ENCODE results near the gene CEP120.

CEP120 gene

GRCh38 chr5:123382252-123382651 is 41.0 kb downstream of the CEP120 start:
- Histone ChIP-seq H2BK120ac (ENCODE audit: low read depth, low read length) (no peak overlapping the region), H3K27me3 (ENCODE audit: control insufficient read depth in 3 of 3, insufficient read depth in 3 of 3, low read depth in 1 of 3, low read length in 3 of 3) (no peaks in the 10 kb centered on the region), H4K91ac (ENCODE audit: low read depth, low read length, poor library complexity) (no peak overlapping the region), H2BK12ac (ENCODE audit: low read length) (no peak overlapping the region), H4K8ac (ENCODE audit: low read depth, low read length) (no peak overlapping the region), H3K4ac (ENCODE audit: low read length) (no peak overlapping the region), H2AFZ (ENCODE audit: low read length) (no peak overlapping the region), H3K9me3 (replicated peaks in 1 of 2; ENCODE audit: control insufficient read depth in 2 of 2, insufficient read depth in 1 of 2, low read depth in 1 of 2, low read length in 2 of 2) (no peaks in the 10 kb centered on the region), H2BK5ac (ENCODE audit: low read length) (no peak overlapping the region), H3K4me1 (ENCODE audit: control insufficient read depth in 2 of 2, insufficient read depth in 1 of 2, low read depth in 1 of 2, low read length in 2 of 2) (no peaks in the 10 kb centered on the region), H3K27ac (replicated peaks; ENCODE audit: low read length) (no peak overlapping the region), H3K79me1 (ENCODE audit: low read depth, low read length) (no peaks in the 10 kb centered on the region), H2BK15ac (ENCODE audit: low read length) (no peak overlapping the region), H3K9ac (ENCODE audit: low read depth, low read length, poor library complexity) (no peak overlapping the region), H3K23ac (ENCODE audit: low read depth, low read length, poor library complexity) (no peak overlapping the region), H3K18ac (ENCODE audit: low read length) (no peak overlapping the region), H3K4me3 (ENCODE audit: low read length in 2 of 2) (no peak overlapping the region), H3K4me2 (ENCODE audit: insufficient read depth, low read length, poor library complexity, severe bottlenecking) (no peak overlapping the region), H3K36me3 (replicated peaks in 1 of 2; ENCODE audit: control insufficient read depth in 2 of 2, insufficient read depth in 2 of 2, low read length in 2 of 2) (peaks cover 5 to 100% of the 10 kb centered on the region in 2 donors), H3K14ac (ENCODE audit: low read length) (no peak overlapping the region), H2AK5ac (ENCODE audit: low read depth, low read length) (no peak overlapping the region)
- no peak for DNase-seq (ENCODE audit: low spot score)
- no CpG with 5 or more reads among the region's 1 CpG for WGBS, 2 donors (ENCODE audit: extremely low coverage in 2 of 2, insufficient read length in 2 of 2, insufficient replicate concordance in 1 of 2)

- H2BK15ac ChIP-seq (ENCODE audit: low read length): no peak overlapping the region
- H3K14ac ChIP-seq (ENCODE audit: low read length): no peak overlapping the region
- WGBS, 2 donors (ENCODE audit: extremely low coverage in 2 of 2, insufficient read length in 2 of 2, insufficient replicate concordance in 1 of 2): no CpG with 5 or more reads among the region's 4 CpGs
- no peak overlapping the region for H2BK5ac ChIP-seq (ENCODE audit: low read length)
- no peak overlapping the region for H2AK5ac ChIP-seq (ENCODE audit: low read depth, low read length)
- H3K4ac ChIP-seq (ENCODE audit: low read length): no peak overlapping the region
- H3K27ac ChIP-seq (replicated peaks; ENCODE audit: low read length): no peak overlapping the region
- peak; percentile 46 for DNase-seq (ENCODE audit: low spot score)
- no peaks in the 10 kb centered on the region for H3K9me3 ChIP-seq (replicated peaks in 1 of 2; ENCODE audit: control insufficient read depth in 2 of 2, insufficient read depth in 1 of 2, low read depth in 1 of 2, low read length in 2 of 2)
- no peak overlapping the region for H4K8ac ChIP-seq (ENCODE audit: low read depth, low read length)
- H2BK12ac ChIP-seq (ENCODE audit: low read length): no peak overlapping the region
- H3K4me2 ChIP-seq (ENCODE audit: insufficient read depth, low read length, poor library complexity, severe bottlenecking): no peak overlapping the region
- no peak overlapping the region for H3K23ac ChIP-seq (ENCODE audit: low read depth, low read length, poor library complexity)
- H3K27me3 ChIP-seq (ENCODE audit: control insufficient read depth in 3 of 3, insufficient read depth in 3 of 3, low read depth in 1 of 3, low read length in 3 of 3): no peaks in the 10 kb centered on the region
- H3K4me3 ChIP-seq (ENCODE audit: low read length in 2 of 2): no peak overlapping the region
- no peak overlapping the region for H4K91ac ChIP-seq (ENCODE audit: low read depth, low read length, poor library complexity)
- no peak overlapping the region for H2AFZ ChIP-seq (ENCODE audit: low read length)
- no peaks in the 10 kb centered on the region for H3K79me1 ChIP-seq (ENCODE audit: low read depth, low read length)
- no peaks in the 10 kb centered on the region for H3K4me1 ChIP-seq (ENCODE audit: control insufficient read depth in 2 of 2, insufficient read depth in 1 of 2, low read depth in 1 of 2, low read length in 2 of 2)
- peaks cover 6 to 97% of the 10 kb centered on the region in 2 donors for H3K36me3 ChIP-seq (replicated peaks in 1 of 2; ENCODE audit: control insufficient read depth in 2 of 2, insufficient read depth in 2 of 2, low read length in 2 of 2)
- H2BK120ac ChIP-seq (ENCODE audit: low read depth, low read length): no peak overlapping the region
- no peak overlapping the region for H3K18ac ChIP-seq (ENCODE audit: low read length)
- no peak overlapping the region for H3K9ac ChIP-seq (ENCODE audit: low read depth, low read length, poor library complexity)
Measured at GRCh38 chr5:123371575-123372179, 51.5 kb downstream of the CEP120 start.

- H2AFZ ChIP-seq (ENCODE audit: low read length): no peak overlapping the region
- no peak overlapping the region for H3K23ac ChIP-seq (ENCODE audit: low read depth, low read length, poor library complexity)
- no peak overlapping the region for H2AK5ac ChIP-seq (ENCODE audit: low read depth, low read length)
- no peak overlapping the region for H3K4ac ChIP-seq (ENCODE audit: low read length)
- no peak overlapping the region for H2BK15ac ChIP-seq (ENCODE audit: low read length)
- no peaks in the 10 kb centered on the region for H3K9me3 ChIP-seq (replicated peaks in 1 of 2; ENCODE audit: control insufficient read depth in 2 of 2, insufficient read depth in 1 of 2, low read depth in 1 of 2, low read length in 2 of 2)
- no peaks in the 10 kb centered on the region for H3K79me1 ChIP-seq (ENCODE audit: low read depth, low read length)
- no peak overlapping the region for H2BK12ac ChIP-seq (ENCODE audit: low read length)
- DNase-seq (ENCODE audit: low spot score): no peak
- no peak overlapping the region for H3K14ac ChIP-seq (ENCODE audit: low read length)
- H3K27me3 ChIP-seq (ENCODE audit: control insufficient read depth in 3 of 3, insufficient read depth in 3 of 3, low read depth in 1 of 3, low read length in 3 of 3): no peaks in the 10 kb centered on the region
- no peak overlapping the region for H3K18ac ChIP-seq (ENCODE audit: low read length)
- H4K8ac ChIP-seq (ENCODE audit: low read depth, low read length): no peak overlapping the region
- no peaks in the 10 kb centered on the region for H3K4me1 ChIP-seq (ENCODE audit: control insufficient read depth in 2 of 2, insufficient read depth in 1 of 2, low read depth in 1 of 2, low read length in 2 of 2)
- H3K4me2 ChIP-seq (ENCODE audit: insufficient read depth, low read length, poor library complexity, severe bottlenecking): no peak overlapping the region
- no peak overlapping the region for H4K91ac ChIP-seq (ENCODE audit: low read depth, low read length, poor library complexity)
- no peak overlapping the region for H2BK5ac ChIP-seq (ENCODE audit: low read length)
- no peak overlapping the region for H3K4me3 ChIP-seq (ENCODE audit: low read length in 2 of 2)
- WGBS, 2 donors (ENCODE audit: extremely low coverage in 2 of 2, insufficient read length in 2 of 2, insufficient replicate concordance in 1 of 2): no CpG with 5 or more reads among the region's 1 CpG
- H2BK120ac ChIP-seq (ENCODE audit: low read depth, low read length): no peak overlapping the region
- H3K27ac ChIP-seq (replicated peaks; ENCODE audit: low read length): no peak overlapping the region
- peaks cover 4 to 90% of the 10 kb centered on the region in 2 donors for H3K36me3 ChIP-seq (replicated peaks in 1 of 2; ENCODE audit: control insufficient read depth in 2 of 2, insufficient read depth in 2 of 2, low read length in 2 of 2)
- no peak overlapping the region for H3K9ac ChIP-seq (ENCODE audit: low read depth, low read length, poor library complexity)
Measured at GRCh38 chr5:123369371-123369968, 53.7 kb downstream of the CEP120 start.

GRCh38 chr5:123367739-123368138 is 55.5 kb downstream of the CEP120 start:
- Histone ChIP-seq H4K8ac (ENCODE audit: low read depth, low read length) (no peak overlapping the region), H2BK5ac (ENCODE audit: low read length) (no peak overlapping the region), H3K9me3 (replicated peaks in 1 of 2; ENCODE audit: control insufficient read depth in 2 of 2, insufficient read depth in 1 of 2, low read depth in 1 of 2, low read length in 2 of 2) (no peaks in the 10 kb centered on the region), H2BK15ac (ENCODE audit: low read length) (no peak overlapping the region), H3K4me2 (ENCODE audit: insufficient read depth, low read length, poor library complexity, severe bottlenecking) (no peak overlapping the region), H3K4me3 (ENCODE audit: low read length in 2 of 2) (no peak overlapping the region), H2AK5ac (ENCODE audit: low read depth, low read length) (no peak overlapping the region), H2AFZ (ENCODE audit: low read length) (no peak overlapping the region), H3K18ac (ENCODE audit: low read length) (no peak overlapping the region), H3K9ac (ENCODE audit: low read depth, low read length, poor library complexity) (no peak overlapping the region), H3K4me1 (ENCODE audit: control insufficient read depth in 2 of 2, insufficient read depth in 1 of 2, low read depth in 1 of 2, low read length in 2 of 2) (no peaks in the 10 kb centered on the region), H3K27ac (replicated peaks; ENCODE audit: low read length) (no peak overlapping the region), H3K79me1 (ENCODE audit: low read depth, low read length) (no peaks in the 10 kb centered on the region), H2BK120ac (ENCODE audit: low read depth, low read length) (no peak overlapping the region), H3K36me3 (replicated peaks in 1 of 2; ENCODE audit: control insufficient read depth in 2 of 2, insufficient read depth in 2 of 2, low read length in 2 of 2) (peaks cover 4 to 90% of the 10 kb centered on the region in 2 donors), H3K4ac (ENCODE audit: low read length) (no peak overlapping the region), H4K91ac (ENCODE audit: low read depth, low read length, poor library complexity) (no peak overlapping the region), H3K23ac (ENCODE audit: low read depth, low read length, poor library complexity) (no peak overlapping the region), H3K27me3 (ENCODE audit: control insufficient read depth in 3 of 3, insufficient read depth in 3 of 3, low read depth in 1 of 3, low read length in 3 of 3) (no peaks in the 10 kb centered on the region), H3K14ac (ENCODE audit: low read length) (no peak overlapping the region), H2BK12ac (ENCODE audit: low read length) (no peak overlapping the region)
- DNase-seq (ENCODE audit: low spot score): no peak
- no CpG with 5 or more reads among the region's 1 CpG for WGBS, 2 donors (ENCODE audit: extremely low coverage in 2 of 2, insufficient read length in 2 of 2, insufficient replicate concordance in 1 of 2)

All from neuronal stem cell (in vitro differentiated cells).